ENCODE measurements around the gene GOSR2. TPM values are rescaled to one million over a fixed set of nuclear protein-coding genes. Genes with fewer than 3 reads are reported as not detected.

GOSR2 gene
- total and polyA plus RNA-seq, 2 of the 13 experiments (the other 11 are each of a cell fraction or from before 2014, with no cell fraction given): 61.5 to 63.9 TPM

DNA sequence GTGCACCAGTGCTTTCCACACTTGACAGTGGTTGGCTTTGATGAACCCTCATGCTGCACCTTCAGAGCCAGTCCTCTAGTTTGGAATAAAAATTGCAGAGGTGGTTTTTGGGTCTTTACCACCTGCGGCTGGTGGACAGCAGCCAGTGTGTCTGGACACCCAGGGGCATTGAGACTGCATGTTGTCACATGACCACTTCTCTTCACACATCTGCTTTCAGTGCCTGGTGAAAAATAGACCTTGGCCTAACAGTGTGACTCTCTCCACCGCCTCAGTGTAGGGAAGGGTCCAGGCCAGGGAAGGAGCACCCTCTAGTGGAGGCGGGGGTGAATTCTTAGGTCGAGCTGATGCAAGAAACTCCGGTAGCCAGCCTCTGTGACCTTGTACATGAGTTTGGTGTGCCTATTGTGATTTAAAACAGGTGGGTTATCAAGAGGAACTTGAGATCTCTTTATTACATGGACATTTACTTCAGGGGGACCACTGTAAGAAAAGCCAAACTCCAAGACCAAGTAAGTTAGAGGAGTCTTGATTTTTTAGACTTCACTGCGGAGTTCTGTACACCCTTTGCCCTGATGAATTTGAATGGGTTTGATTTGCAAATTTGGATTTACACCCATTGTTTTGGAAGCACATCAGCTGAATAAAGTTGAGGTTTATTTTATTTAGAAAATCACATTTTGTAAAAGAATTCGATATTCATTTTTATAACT is 17.9 kb downstream of the GOSR2 start (continued):
- TF ChIP-seq, protein P1, sequence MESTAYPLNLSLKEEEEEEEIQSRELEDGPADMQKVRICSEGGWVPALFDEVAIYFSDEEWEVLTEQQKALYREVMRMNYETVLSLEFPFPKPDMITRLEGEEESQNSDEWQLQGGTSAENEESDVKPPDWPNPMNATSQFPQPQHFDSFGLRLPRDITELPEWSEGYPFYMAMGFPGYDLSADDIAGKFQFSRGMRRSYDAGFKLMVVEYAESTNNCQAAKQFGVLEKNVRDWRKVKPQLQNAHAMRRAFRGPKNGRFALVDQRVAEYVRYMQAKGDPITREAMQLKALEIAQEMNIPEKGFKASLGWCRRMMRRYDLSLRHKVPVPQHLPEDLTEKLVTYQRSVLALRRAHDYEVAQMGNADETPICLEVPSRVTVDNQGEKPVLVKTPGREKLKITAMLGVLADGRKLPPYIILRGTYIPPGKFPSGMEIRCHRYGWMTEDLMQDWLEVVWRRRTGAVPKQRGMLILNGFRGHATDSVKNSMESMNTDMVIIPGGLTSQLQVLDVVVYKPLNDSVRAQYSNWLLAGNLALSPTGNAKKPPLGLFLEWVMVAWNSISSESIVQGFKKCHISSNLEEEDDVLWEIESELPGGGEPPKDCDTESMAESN (CRISPR knock-in tag; conservative IDR thresholded peaks at IDR 0.05): no peak
- TF ChIP-seq PHF21A (CRISPR knock-in tag; IDR thresholded peaks at IDR 0.05): no peak
- TF ChIP-seq RCOR2 (CRISPR knock-in tag; IDR thresholded peaks at IDR 0.05): no peak
- no peak for TF ChIP-seq FOXM1 (CRISPR knock-in tag; IDR thresholded peaks at IDR 0.05)
- TF ChIP-seq RFX3 (CRISPR knock-in tag; IDR thresholded peaks at IDR 0.05): no peak
- TF ChIP-seq ZNF468 (CRISPR knock-in tag; IDR thresholded peaks at IDR 0.05): no peak
- TF ChIP-seq PPARG (CRISPR knock-in tag; conservative IDR thresholded peaks at IDR 0.05): no peak
- 0 out of 2 replicates have a peak, but pooled peaks have one; percentile 19 for TF ChIP-seq NR2F6 (IDR thresholded peaks at IDR 0.05)
- TF ChIP-seq NR2F6 (CRISPR knock-in tag; IDR thresholded peaks at IDR 0.05): peak; percentile 77
- peak; percentile 62; the same call in 1 of the 2 replicates for TF ChIP-seq FOXK1 (CRISPR knock-in tag; IDR thresholded peaks at IDR 0.05; ENCODE audit: borderline replicate concordance, low read depth)
- TF ChIP-seq ZNF75D (CRISPR knock-in tag; IDR thresholded peaks at IDR 0.05; ENCODE audit: borderline replicate concordance): no peak
- TF ChIP-seq ZSCAN9 (CRISPR knock-in tag; IDR thresholded peaks at IDR 0.05; ENCODE audit: borderline replicate concordance): peak; percentile 52; the same call in 1 of the 2 replicates
- peak in 1 of 2 experiments; percentile 61; a peak in 1 of 4 replicates for TF ChIP-seq KLF16 (CRISPR knock-in tag; IDR thresholded peaks at IDR 0.05)
- peak; percentile 72; the same call in 1 of the 2 replicates for TF ChIP-seq HNF1B (CRISPR knock-in tag; IDR thresholded peaks at IDR 0.05)
- no peak for TF ChIP-seq ZNF878 (CRISPR knock-in tag; IDR thresholded peaks at IDR 0.05)
- TF ChIP-seq, protein P2, sequence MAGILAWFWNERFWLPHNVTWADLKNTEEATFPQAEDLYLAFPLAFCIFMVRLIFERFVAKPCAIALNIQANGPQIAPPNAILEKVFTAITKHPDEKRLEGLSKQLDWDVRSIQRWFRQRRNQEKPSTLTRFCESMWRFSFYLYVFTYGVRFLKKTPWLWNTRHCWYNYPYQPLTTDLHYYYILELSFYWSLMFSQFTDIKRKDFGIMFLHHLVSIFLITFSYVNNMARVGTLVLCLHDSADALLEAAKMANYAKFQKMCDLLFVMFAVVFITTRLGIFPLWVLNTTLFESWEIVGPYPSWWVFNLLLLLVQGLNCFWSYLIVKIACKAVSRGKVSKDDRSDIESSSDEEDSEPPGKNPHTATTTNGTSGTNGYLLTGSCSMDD (CRISPR knock-in tag; IDR thresholded peaks at IDR 0.05): 0 out of 2 replicates have a peak, but pooled peaks have one; percentile 24
- 0 out of 2 replicates have a peak, but pooled peaks have one; percentile 23 for TF ChIP-seq ZMYM4 (CRISPR knock-in tag; IDR thresholded peaks at IDR 0.05)
- TF ChIP-seq NFIB (CRISPR knock-in tag; IDR thresholded peaks at IDR 0.05; ENCODE audit: borderline replicate concordance): no peak
- TF ChIP-seq, protein P3, sequence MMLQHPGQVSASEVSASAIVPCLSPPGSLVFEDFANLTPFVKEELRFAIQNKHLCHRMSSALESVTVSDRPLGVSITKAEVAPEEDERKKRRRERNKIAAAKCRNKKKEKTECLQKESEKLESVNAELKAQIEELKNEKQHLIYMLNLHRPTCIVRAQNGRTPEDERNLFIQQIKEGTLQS (CRISPR knock-in tag; IDR thresholded peaks at IDR 0.05): peak; percentile 77
- TF ChIP-seq ZBTB25 (CRISPR knock-in tag; IDR thresholded peaks at IDR 0.05): no peak; the same call in 1 of the 2 replicates

Measured in HepG2 (cell line).